OCI-LY1 (cell line): Measurements from ENCODE around the gene SLC39A5.
"Not testable (repeated sequence)": the region's sequence is repeated elsewhere in the genome, so short reads cannot be mapped to it uniquely, and the experiment has no call there.

Experiments
- CTCF ChIP-seq: fragments of 200-600 bp; sonication (generic), shearing (Covaris generic); IDR thresholded peaks from 2 replicates; pipeline ENCODE4 v1.5.1; 2017; ENCODE audit warnings: mild to moderate bottlenecking, antibody characterized with exemption, low read length, moderate library complexity, mixed read lengths
- EZH2 ChIP-seq: fragments of 200-600 bp; sonication (generic), shearing (Covaris generic); IDR thresholded peaks from 2 replicates; pipeline ENCODE4 v1.8.0; 2017; ENCODE audit warnings: borderline replicate concordance, mixed run types, mild to moderate bottlenecking, antibody characterized with exemption, low read length, moderate library complexity, mixed read lengths

DNA sequence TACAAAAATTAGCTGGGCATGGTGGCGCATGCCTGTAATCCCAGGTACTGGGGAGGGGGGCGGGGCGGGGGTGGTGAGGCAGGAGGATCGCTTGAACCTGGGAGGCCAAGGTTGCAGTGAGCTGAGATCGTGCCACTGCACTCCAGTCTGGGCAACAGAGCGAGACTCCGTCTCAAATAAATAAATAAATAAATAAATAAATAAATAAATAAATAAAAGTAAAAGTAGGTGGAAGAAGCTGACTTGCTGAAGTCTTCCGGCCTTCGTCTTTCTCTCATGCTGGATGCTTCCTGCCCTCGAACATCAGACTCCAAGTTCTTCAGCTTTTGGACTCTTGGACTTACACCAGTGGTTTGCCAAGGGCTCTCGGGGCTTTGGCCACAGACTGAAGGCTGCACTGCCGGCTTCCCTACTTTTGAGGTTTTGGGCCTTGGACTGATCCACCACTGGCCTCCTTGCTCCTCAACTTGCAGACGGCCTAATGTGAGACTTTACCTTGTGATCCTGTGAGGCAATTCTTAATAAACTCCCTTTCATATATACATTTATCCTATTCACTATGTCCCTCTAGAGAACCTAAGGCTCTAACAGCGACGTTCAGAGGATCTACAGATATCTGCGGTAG, 36.3 kb downstream of the SLC39A5 start:
- TF ChIP-seq CTCF, EZH2: not testable (repeated sequence)
